ENCODE measurements around the gene NNMT. TPM values are rescaled to one million over a fixed set of nuclear protein-coding genes. Genes with fewer than 3 reads are reported as not detected.
"Not testable (repeated sequence)": the region's sequence is repeated elsewhere in the genome, so short reads cannot be mapped to it uniquely, and the experiment has no call there.

The NNMT gene
- total RNA-seq, 1 donor from 2014 or later, result 0.82 TPM

DNA sequence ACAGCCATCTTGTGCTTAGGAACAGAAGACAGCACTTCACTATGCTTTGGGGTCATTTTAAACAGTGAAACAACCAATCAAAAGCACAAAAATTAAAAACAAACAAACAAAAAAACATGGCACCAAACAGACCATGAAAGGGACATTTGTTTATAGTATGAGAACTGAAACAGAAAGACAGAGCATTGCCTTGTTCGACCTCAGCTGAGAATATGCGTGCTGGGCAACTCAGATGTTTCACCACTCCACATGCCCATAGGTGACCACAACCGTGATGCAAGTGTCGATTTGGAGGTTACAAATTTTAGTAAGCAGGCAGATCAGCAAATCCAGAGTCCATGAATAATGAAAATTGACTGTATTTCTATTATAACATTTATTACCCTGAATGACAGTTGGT is 30.0 kb downstream of the NNMT start:
- TF ChIP-seq, protein P1, sequence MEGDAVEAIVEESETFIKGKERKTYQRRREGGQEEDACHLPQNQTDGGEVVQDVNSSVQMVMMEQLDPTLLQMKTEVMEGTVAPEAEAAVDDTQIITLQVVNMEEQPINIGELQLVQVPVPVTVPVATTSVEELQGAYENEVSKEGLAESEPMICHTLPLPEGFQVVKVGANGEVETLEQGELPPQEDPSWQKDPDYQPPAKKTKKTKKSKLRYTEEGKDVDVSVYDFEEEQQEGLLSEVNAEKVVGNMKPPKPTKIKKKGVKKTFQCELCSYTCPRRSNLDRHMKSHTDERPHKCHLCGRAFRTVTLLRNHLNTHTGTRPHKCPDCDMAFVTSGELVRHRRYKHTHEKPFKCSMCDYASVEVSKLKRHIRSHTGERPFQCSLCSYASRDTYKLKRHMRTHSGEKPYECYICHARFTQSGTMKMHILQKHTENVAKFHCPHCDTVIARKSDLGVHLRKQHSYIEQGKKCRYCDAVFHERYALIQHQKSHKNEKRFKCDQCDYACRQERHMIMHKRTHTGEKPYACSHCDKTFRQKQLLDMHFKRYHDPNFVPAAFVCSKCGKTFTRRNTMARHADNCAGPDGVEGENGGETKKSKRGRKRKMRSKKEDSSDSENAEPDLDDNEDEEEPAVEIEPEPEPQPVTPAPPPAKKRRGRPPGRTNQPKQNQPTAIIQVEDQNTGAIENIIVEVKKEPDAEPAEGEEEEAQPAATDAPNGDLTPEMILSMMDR (conservative IDR thresholded peaks at IDR 0.05), result no peak
- Mint-ChIP-seq H3K36me3 (ENCODE audit: low read depth) (peaks cover 2% of the 10 kb centered on the region), H3K4me1 (no peaks in the 10 kb centered on the region), H3K9me3 (peaks cover 14% of the 10 kb centered on the region), H3K27me3 (ENCODE audit: low read depth) (peaks cover 8% of the 10 kb centered on the region), H3K4me3 (no peak overlapping the region), H3K27ac (ENCODE audit: unreplicated experiment) (no peak overlapping the region)
- DNase-seq (ENCODE audit: low read depth, low spot score), result no peak

DNA sequence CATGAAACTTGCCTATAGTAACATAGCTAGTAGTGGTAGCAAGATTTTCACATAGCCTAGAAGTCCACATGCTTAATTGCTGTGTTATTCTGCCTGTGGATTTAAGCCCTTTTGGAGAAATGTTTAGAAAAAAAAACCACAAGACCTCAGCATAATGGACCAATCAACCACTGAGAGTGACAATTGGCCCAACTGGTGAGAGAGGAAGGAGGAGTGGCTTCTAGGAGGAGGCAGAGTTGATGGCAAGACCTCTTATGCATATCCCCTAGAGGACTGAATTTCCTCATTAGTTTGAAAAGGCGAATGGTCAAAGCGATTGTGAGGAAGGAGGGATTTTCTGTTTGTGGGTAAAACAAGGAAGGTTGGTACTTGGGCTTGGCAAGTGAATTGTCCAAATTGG is 30.6 kb downstream of the NNMT start:
- TF ChIP-seq, protein P1 (conservative IDR thresholded peaks at IDR 0.05), result no peak
- H3K4me3 Mint-ChIP-seq, result no peak overlapping the region
- H3K9me3 Mint-ChIP-seq, result peaks cover 14% of the 10 kb centered on the region
- H3K4me1 Mint-ChIP-seq, result no peaks in the 10 kb centered on the region
- H3K27ac Mint-ChIP-seq (ENCODE audit: unreplicated experiment), result no peak overlapping the region
- peaks cover 2% of the 10 kb centered on the region for H3K36me3 Mint-ChIP-seq (ENCODE audit: low read depth)
- peaks cover 5% of the 10 kb centered on the region for H3K27me3 Mint-ChIP-seq (ENCODE audit: low read depth)
- DNase-seq (ENCODE audit: low read depth, low spot score), result no peak

DNA sequence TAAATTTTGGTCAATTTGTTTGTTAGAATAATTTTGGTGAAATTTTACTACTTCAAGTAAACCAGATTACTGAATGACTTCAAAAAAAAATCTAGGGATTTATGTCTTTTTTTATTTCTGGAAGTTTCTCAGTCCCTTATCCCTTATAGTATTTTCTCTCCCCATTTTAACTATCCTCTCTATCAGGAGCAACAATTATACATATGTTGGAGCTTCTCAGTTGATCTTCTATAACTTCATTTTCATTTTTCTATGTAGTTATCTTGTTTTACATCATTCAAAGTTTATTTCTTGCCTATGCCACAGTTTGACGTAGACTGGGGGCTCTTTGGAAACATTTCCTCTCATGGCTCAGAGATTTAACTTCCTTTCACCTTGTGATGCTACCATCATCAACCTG is 34.2 kb downstream of the NNMT start:
- H3K4me1 Mint-ChIP-seq, result no peaks in the 10 kb centered on the region
- H3K4me3 Mint-ChIP-seq, result no peak overlapping the region
- TF ChIP-seq, protein P1 (conservative IDR thresholded peaks at IDR 0.05), result no peak
- H3K36me3 Mint-ChIP-seq (ENCODE audit: low read depth), result peaks cover 2% of the 10 kb centered on the region
- peaks cover 11% of the 10 kb centered on the region for H3K27me3 Mint-ChIP-seq (ENCODE audit: low read depth)
- H3K9me3 Mint-ChIP-seq, result peaks cover 6% of the 10 kb centered on the region
- no peak overlapping the region for H3K27ac Mint-ChIP-seq (ENCODE audit: unreplicated experiment)
- DNase-seq (ENCODE audit: low read depth, low spot score), result no peak

DNA sequence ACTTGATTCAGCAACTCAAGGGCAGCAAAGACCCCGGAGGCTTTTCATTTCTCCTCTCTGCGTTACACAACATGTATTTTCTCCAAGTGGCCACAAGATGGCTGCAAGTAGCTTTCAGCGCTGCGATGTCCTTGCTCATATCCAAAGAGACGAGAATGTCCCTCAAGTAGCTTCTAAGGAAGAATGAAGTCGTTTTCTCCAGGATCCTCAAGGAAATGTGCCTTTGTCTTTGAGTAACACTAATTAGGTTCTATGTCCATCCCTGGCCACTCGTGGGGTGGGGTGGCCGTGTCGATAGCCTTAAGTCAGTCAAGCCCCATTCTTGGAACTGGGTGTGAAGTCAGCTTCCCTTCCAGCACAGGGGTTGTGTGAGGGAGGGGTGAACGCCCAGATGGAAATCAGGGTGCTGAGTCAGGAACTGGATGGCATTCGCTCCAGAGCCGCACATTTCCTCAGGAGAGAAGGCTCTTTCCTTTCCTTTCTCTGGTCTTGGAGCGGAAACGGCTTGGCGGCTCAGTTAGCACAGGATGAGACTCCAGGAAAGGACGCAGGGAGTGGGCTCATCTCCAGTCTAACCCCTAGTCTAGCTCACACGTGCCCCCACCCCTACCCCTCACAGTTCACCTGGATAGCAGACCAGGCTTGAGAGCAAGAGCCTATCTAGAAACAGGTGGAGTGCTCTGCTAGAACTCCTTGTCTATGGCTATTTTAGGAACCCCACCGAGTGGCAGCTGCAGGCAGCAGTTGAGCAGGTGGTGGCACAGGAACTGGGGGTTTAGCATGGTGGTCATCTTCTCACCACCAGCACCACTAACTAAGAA is 44.3 kb downstream of the NNMT start:
- Mint-ChIP-seq H3K4me3 (no peak overlapping the region), H3K27me3 (ENCODE audit: low read depth) (peaks cover 32% of the 10 kb centered on the region)

DNA sequence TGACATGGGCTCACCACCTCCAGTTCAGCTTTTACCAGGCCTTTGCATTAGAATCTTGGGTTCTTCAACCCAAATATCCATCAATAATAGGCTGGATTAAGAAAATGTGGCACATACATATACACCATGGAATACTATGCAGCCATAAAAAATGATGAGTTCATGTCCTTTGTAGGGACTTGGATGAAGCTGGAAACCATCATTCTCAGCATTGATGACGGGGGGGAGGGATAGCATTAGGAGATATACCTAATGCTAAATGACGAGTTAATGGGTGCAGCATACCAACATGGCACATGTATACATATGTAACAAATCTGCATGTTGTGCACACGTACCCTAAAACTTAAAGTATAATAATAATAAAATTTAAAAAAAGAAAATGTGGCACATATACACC is 45.5 kb downstream of the NNMT start:
- not testable (repeated sequence) for H3K36me3 Mint-ChIP-seq (ENCODE audit: low read depth); H3K4me3 Mint-ChIP-seq; H3K27ac Mint-ChIP-seq (ENCODE audit: unreplicated experiment); H3K4me1 Mint-ChIP-seq; H3K9me3 Mint-ChIP-seq; DNase-seq (ENCODE audit: low read depth, low spot score)
- peaks cover 22% of the 10 kb centered on the region for H3K27me3 Mint-ChIP-seq (ENCODE audit: low read depth)

More for the DNA sequence above, 44.3 kb downstream of the NNMT start:
- Mint-ChIP-seq H3K36me3 (ENCODE audit: low read depth) (no peaks in the 10 kb centered on the region), H3K27ac (ENCODE audit: unreplicated experiment) (no peak overlapping the region), H3K9me3 (no peaks in the 10 kb centered on the region), H3K4me1 (no peaks in the 10 kb centered on the region)
- TF ChIP-seq, protein P1 (conservative IDR thresholded peaks at IDR 0.05), result peak; percentile 84
- DNase-seq (ENCODE audit: low read depth, low spot score), result peak; percentile 31

DNA sequence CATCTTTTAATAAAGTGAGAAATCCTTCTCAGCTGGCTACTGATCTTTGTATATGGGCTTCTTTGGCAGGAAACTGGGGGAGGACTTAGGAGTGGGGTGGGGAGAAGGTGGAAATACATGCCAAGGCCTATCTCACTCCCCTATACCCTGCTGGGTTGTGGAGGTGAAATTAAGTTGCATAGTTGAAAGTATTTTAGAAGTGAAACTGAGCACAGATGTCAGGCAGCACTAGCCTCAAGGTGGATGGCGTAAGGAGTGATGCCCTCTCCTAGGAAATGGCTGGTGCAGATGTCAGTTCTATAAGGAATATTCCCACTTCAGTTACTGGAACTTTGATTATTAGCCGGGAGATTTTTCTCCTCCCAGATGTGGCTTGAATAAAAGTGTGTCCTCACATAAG is 46.3 kb downstream of the NNMT start:
- Mint-ChIP-seq H3K9me3 (no peaks in the 10 kb centered on the region), H3K27me3 (ENCODE audit: low read depth) (peaks cover 20% of the 10 kb centered on the region), H3K27ac (ENCODE audit: unreplicated experiment) (no peak overlapping the region), H3K4me1 (no peaks in the 10 kb centered on the region), H3K4me3 (no peak overlapping the region), H3K36me3 (ENCODE audit: low read depth) (no peaks in the 10 kb centered on the region)
- DNase-seq (ENCODE audit: low read depth, low spot score), result no peak
- TF ChIP-seq, protein P1 (conservative IDR thresholded peaks at IDR 0.05), result no peak

Measured in neural crest cell (in vitro differentiated cells).